Activated naive CD8-positive, alpha-beta T cell treated with anti-CD3 and anti-CD28 coated beads, Interleukin-2, amount 10 ng/mL, durations not matched to agents 7 days and 5 days (primary cell): ENCODE measurements around the gene OSBP2. TPM values are rescaled to one million over a fixed set of nuclear protein-coding genes. Genes with fewer than 3 reads are reported as not detected.

ENCODE experiments used
- ATAC-seq: fragments of 150-1000 bp; cut with Tn5 transposase; one replicate; pipeline ENCODE4 v1.10.0; 2021; ENCODE audit warnings: low read depth, moderate library complexity
- POLR2A ChIA-PET: fragments of 350-600 bp; sonication (Branson Sonifier 250); formaldehyde crosslinking; loops from one replicate; lab custom pipeline; 2021; ENCODE audit warnings: antibody characterized with exemption; lab: Charles Lee
- DNase-seq: peaks from one replicate; pipeline ENCODE4 v3.0.0; 2021
- H3K27ac Mint-ChIP-seq: one replicate; pipeline ENCODE4 v1.8.0; 2022; ENCODE audit warnings: mild to moderate bottlenecking, mixed read lengths
- H3K27me3 Mint-ChIP-seq: one replicate; pipeline ENCODE4 v1.8.0; 2022; ENCODE audit warnings: mild to moderate bottlenecking, moderate library complexity, mixed read lengths
- H3K36me3 Mint-ChIP-seq: one replicate; pipeline ENCODE4 v1.8.0; 2021; ENCODE audit warnings: mild to moderate bottlenecking, mixed read lengths
- H3K4me1 Mint-ChIP-seq: one replicate; pipeline ENCODE4 v1.8.0; 2021; ENCODE audit warnings: mixed read lengths
- H3K4me3 Mint-ChIP-seq: one replicate; pipeline ENCODE4 v1.8.0; 2022; ENCODE audit warnings: mild to moderate bottlenecking, moderate library complexity, mixed read lengths
- H3K9me3 Mint-ChIP-seq: one replicate; pipeline ENCODE4 v1.8.0; 2021; ENCODE audit warnings: mixed read lengths
- total RNA-seq, 2 experiments: library from RNA; stranded (reverse); gene quantifications; one replicate each; pipeline ENCODE4 v1.2.3, GENCODE V29; 2021

Gene OSBP2
- total RNA-seq, 2 experiments from 2014 or later, result 0.45 to 0.61 TPM

DNA sequence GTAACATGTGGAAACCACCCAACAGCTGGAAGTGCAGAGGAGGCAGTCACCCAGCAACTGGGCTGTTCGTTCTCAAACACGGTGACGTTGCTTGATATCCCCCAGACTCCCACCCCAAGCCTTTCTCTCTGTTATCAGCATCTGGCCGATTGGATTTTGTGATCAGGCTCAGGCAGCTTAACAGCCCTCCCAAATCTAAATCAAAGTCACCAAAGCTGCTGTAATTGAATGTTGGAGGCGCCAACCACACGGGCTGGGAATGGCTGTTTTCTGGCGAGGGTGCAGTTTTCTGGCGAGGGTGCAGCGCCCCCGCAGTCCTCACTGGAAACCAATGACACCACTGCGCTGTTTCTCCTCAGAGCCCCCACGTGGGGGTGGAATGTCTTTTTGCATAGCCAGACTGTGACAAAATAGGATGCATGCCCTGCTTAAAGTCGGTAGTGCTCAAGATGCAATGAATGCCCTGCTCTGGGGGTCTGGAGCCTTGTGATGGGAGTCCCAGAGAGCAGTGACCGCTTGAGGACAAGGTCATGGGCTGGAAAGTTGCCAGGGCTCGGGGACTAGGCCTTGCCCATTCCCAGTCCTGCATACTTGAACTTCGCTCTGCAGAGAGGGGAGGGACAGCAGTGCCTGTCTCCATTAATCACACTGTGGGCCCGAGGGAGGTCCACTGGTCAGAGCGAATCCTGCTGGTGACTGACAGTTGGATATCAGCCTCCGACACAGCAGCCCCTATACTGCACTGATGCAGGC lies 168.6 kb downstream of the OSBP2 start:
- no peak overlapping the region for H3K27ac Mint-ChIP-seq

DNA sequence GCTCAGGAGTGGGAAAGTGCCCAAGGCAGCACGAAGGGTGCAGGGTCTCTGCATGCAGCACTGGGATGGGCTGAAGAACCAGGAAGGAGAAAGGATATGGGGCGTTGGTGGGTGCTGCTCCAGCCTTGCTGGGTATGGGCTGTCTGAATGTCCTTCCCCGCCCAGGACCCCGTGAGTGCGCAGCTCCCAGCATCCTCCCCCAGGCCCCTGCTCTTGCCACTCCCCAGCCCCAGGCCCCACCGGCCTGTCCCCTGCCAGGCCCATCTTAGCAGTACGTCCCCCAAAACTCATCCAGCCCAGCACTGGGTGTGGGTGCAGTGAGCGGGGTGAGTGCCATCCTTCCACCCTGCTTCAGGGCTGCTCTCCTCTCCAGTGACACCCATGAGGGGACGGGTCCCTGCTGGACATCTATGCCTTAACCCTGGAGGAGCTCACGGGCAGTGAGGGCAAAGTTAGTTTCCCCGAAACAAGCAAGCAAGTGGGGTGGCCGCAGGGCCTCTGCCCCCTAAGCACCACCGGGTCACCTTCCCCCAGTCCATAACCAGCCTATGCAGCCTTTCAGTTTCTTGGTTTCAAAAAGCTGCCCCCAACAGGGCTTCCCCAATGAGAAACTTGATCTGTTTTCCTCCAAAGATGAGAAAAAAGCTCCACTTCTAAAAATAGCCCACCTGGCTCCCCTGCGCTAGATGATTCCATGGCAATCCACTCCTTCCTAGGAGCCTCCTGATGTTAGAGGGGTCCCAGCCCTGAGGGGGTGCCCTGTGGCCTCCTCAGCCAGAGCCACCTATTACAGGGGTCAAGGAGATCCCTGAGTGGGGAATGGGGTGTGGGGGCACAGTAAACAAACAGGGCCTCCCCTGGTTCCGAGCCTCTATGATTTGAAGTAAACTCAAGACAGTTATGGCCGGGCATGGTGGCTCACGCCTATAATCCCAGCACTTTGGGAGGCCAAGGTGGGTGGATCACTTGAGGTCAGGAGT lies 170.1 kb downstream of the OSBP2 start:
- H3K9me3 Mint-ChIP-seq, result no peaks in the 10 kb centered on the region

More for the DNA sequence above, 168.6 kb downstream of the OSBP2 start:
- Mint-ChIP-seq H3K9me3 (no peaks in the 10 kb centered on the region), H3K27me3 (no peaks in the 10 kb centered on the region), H3K36me3 (no peaks in the 10 kb centered on the region), H3K4me1 (no peaks in the 10 kb centered on the region), H3K4me3 (no peak overlapping the region)
- POLR2A ChIA-PET, result no interaction called here
- no peak for ATAC-seq
- peak; percentile 8 for DNase-seq

DNA sequence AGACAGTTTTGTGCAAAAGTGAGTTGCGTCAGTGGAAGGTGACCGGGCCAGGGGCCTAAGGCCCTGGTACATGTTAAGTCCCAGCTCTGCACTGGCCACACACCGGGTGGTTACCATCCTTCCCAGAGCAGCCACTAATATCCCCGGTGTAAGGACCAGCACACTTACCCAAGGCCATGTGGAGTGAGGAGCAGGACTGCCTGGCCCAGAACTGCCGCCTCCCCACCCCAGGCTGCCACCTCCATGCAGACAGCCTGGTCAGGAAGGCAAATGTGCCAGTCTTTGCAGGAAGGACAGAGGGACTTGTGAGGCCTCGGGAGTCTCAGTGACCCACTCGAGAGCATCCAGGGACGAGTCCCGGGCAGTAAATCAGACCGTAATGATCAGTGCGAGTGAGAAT lies 171.0 kb downstream of the OSBP2 start:
- no peaks in the 10 kb centered on the region for H3K36me3 Mint-ChIP-seq
- ATAC-seq (no peak), DNase-seq (peak; percentile 20)
- POLR2A ChIA-PET, result no interaction called here
- no peaks in the 10 kb centered on the region for H3K9me3 Mint-ChIP-seq
- peaks cover 7% of the 10 kb centered on the region for H3K4me1 Mint-ChIP-seq
- H3K27ac Mint-ChIP-seq, result no peak overlapping the region
- no peaks in the 10 kb centered on the region for H3K27me3 Mint-ChIP-seq
- no peak overlapping the region for H3K4me3 Mint-ChIP-seq

More for the DNA sequence above, 170.1 kb downstream of the OSBP2 start:
- H3K27me3 Mint-ChIP-seq, result no peaks in the 10 kb centered on the region
- peak; percentile 17 for DNase-seq
- H3K4me3 Mint-ChIP-seq, result no peak overlapping the region
- H3K4me1 Mint-ChIP-seq, result peaks cover 7% of the 10 kb centered on the region
- no peak for ATAC-seq
- POLR2A ChIA-PET, result no interaction called here
- H3K27ac Mint-ChIP-seq, result no peak overlapping the region
- no peaks in the 10 kb centered on the region for H3K36me3 Mint-ChIP-seq

DNA sequence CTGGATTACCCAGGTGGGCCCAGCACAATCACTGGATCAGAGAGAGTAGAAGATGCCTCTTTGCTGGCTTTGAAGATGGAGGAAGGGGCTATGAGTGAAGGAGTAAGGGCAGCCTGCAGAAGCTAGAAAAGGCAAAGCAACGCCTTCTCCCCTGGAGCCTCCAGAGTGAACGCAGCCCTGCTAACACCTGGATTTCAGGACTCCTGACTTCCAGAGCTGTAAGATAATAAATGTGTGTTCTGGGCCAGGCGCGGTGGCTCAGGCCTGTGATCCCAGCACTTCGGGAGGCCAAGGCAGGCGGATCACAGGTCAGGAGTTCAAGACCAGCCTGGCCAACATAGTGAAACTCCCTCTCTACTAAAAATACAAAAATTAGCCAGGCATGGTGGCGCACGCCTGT lies 171.5 kb downstream of the OSBP2 start:
- H3K9me3 Mint-ChIP-seq, result no peaks in the 10 kb centered on the region
- ATAC-seq (no peak), DNase-seq (no peak)
- no peaks in the 10 kb centered on the region for H3K27me3 Mint-ChIP-seq
- H3K36me3 Mint-ChIP-seq, result no peaks in the 10 kb centered on the region
- H3K4me1 Mint-ChIP-seq, result peaks cover 7% of the 10 kb centered on the region
- POLR2A ChIA-PET, result no interaction called here
- no peak overlapping the region for H3K27ac Mint-ChIP-seq
- no peak overlapping the region for H3K4me3 Mint-ChIP-seq

DNA sequence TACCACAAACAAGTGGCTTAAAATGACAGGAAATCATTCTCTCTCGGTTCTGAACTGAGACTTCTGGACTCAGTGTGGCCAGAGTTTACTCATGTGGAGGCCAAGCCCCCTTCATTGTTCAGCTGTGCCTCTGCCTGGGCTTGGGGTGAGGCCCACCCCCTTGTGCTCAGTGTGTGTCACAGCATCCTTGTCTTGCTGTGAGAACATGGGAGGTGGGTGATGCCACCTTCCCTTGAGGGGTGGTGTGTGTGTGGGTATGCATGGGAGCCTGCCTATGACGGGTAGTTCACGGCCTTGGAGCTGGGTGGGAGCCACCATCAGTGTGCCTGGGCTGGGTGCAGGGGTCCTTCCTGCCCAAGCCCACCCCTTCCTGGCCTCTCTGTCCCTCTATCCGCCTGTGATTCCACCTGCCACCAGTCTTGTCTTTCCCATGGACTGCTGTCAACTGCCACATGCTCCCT lies 172.2 kb downstream of the OSBP2 start:
- Mint-ChIP-seq H3K27me3 (no peaks in the 10 kb centered on the region), H3K36me3 (no peaks in the 10 kb centered on the region), H3K27ac (no peak overlapping the region), H3K9me3 (no peaks in the 10 kb centered on the region), H3K4me3 (no peak overlapping the region), H3K4me1 (peaks cover 7% of the 10 kb centered on the region)
- DNase-seq (peak; percentile 22), ATAC-seq (no peak)
- POLR2A ChIA-PET, result no interaction called here

DNA sequence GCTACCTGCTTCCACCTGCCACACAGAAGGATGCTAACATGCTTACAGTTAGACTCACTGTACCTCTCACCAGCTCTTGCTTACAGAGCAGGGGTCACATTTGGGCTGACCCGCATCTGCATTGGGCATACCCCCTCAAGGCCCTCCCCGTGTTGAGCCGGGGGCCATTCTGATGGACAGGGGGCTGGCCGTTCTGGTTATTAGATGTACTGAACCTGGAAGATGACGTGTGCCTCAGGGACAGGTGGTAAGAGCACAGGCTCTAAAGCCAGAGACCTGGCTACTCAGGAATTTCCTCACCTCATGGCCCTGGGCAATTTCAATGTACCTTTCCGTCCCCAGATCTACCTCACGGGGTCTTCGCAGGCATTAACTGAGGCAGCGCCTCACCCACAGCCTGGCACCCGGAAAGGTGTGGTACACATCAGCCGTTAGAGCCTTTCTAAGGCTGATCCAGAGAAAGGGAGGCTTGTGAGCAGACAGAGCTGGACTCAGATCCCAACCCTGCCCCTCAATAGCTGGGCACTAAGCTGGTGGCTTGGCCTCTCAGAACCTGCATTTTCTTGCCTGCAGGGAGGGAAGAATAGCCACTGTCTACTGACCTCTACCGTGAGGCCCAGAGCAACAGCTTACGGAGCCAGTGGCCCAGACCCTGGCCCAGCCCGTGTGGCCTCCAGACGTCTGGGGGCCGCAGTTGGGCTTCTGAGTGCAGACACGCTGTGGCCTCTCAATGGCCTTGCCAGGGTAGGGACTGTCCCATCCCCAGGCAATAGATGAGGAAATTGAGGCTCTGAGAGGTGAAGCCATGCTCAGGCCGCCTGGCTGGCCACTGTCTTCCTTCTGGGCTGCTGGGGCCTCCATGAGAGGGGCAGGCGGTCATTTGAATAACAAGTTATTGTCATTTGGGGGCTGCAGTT lies 173.3 kb downstream of the OSBP2 start:
- no peaks in the 10 kb centered on the region for H3K27me3 Mint-ChIP-seq
- no peak overlapping the region for H3K4me3 Mint-ChIP-seq
- no peak overlapping the region for H3K27ac Mint-ChIP-seq
- H3K36me3 Mint-ChIP-seq, result no peaks in the 10 kb centered on the region
- no peaks in the 10 kb centered on the region for H3K9me3 Mint-ChIP-seq
- no peak for ATAC-seq
- POLR2A ChIA-PET, result no interaction called here
- peaks cover 7% of the 10 kb centered on the region for H3K4me1 Mint-ChIP-seq
- DNase-seq, result peak; percentile 25

- Mint-ChIP-seq H3K36me3 (no peaks in the 10 kb centered on the region), H3K4me1 (peaks cover 7% of the 10 kb centered on the region), H3K4me3 (no peak overlapping the region), H3K9me3 (no peaks in the 10 kb centered on the region), H3K27ac (peak overlapping the region; percentile 58), H3K27me3 (no peaks in the 10 kb centered on the region)
- DNase-seq (peak; percentile 20), ATAC-seq (no peak)
- POLR2A ChIA-PET, result no interaction called here
These were observed 174.2 kb downstream of the OSBP2 start for GRCh38 chr22:30868663-30869385.

DNA sequence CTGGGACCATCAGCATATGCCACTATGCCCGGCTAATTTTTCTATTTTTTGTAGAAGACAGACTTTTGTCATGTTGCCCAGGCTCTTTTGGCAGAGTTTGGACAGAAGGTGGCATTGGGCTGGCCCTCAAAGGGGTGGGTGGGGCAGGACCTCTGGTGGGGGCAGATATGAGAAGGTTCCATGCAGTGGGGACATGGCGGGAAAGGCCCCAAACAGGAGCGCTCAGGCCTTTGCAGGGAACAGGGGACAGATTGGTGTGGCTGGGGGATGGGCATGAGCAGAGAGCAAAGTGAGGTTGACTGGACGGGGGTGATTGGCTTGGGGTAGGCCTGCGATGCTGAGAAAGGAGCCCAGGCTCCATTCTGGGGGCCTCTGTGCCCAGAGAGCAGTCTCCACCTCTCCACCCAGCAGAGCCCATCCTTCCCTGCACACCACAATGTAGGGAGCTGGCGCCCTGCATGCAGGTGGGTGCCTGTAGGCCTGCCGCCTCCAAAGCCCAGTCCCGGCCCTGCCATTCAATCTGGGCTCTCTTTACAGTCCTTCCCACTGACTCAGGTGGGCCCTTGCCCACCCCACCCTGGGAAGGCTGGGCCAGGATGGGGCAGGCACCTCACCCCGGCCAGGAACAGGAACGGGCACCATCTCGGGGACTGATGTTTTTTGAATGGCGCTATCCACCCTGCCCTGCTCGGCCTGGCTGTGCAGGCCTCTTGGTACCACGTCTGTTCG lies 175.2 kb downstream of the OSBP2 start:
- H3K4me1 Mint-ChIP-seq, result peaks cover 7% of the 10 kb centered on the region
- DNase-seq, result peak; percentile 8
- no peaks in the 10 kb centered on the region for H3K9me3 Mint-ChIP-seq
- POLR2A ChIA-PET, result no interaction called here
- H3K27me3 Mint-ChIP-seq, result no peaks in the 10 kb centered on the region
- no peaks in the 10 kb centered on the region for H3K36me3 Mint-ChIP-seq
- no peak for ATAC-seq
- no peak overlapping the region for H3K4me3 Mint-ChIP-seq
- H3K27ac Mint-ChIP-seq, result no peak overlapping the region

- Mint-ChIP-seq H3K27me3 (no peaks in the 10 kb centered on the region), H3K4me3 (no peak overlapping the region), H3K4me1 (peaks cover 7% of the 10 kb centered on the region), H3K9me3 (no peaks in the 10 kb centered on the region), H3K27ac (no peak overlapping the region), H3K36me3 (no peaks in the 10 kb centered on the region)
- ATAC-seq (no peak), DNase-seq (peak; percentile 23)
- POLR2A ChIA-PET, result no interaction called here
These were observed 176.0 kb downstream of the OSBP2 start for GRCh38 chr22:30870451-30871345.

DNA sequence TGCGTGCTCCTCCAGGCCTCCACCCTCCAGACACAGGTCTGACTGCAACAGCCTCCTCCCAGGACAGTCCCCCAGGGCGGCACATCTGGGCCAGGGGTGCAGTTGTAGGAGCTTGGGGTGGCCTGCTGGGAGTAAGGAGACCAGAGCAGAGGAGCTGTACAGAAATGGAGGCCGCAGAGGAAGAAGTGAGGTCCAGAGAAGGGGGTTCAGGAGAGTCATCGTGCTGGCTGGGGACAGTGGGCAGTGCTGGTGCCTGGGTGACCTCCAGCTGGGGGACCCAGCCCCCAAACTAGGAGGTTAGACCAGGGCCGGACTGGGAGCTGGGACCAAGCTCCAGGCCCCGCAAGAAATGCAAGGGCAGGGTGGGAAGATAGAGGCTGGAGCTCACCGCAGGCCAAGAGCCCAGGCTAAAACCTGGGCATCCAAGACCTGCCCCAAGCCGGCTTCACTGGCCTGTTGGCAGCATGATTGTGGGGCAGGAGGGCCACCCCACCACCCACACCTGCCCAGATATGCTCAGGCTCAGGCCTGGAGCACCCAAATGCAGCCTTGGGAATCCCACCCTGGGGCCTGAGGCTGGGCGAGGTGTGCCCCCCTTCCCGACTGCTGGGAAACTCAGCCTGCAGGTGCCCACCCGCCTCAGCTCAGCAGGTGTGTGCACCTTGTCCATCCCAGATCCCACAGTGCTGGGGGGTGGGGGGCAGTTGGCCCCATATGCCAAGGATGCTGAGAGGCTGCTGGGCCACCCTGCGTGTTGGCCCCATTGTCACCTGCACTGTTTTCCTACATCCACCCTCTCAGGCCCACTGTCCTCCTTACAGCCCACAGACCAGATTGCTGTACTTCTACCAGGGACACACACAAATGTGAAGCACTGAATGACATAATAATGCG lies 177.0 kb downstream of the OSBP2 start:
- no peak overlapping the region for H3K4me3 Mint-ChIP-seq
- POLR2A ChIA-PET, result no interaction called here

More for the DNA sequence above, 177.0 kb downstream of the OSBP2 start:
- Mint-ChIP-seq H3K27me3 (no peaks in the 10 kb centered on the region), H3K36me3 (no peaks in the 10 kb centered on the region), H3K9me3 (no peaks in the 10 kb centered on the region), H3K4me1 (peaks cover 7% of the 10 kb centered on the region), H3K27ac (no peak overlapping the region)
- DNase-seq, result peak; percentile 17
- ATAC-seq, result no peak
